NCI-H2107 treated with DMSO at 0.1 percent for 48 hours (cell line): ENCODE measurements around the gene FOXP2.
"Not testable (repeated sequence)": the region's sequence is repeated elsewhere in the genome, so short reads cannot be mapped to it uniquely, and the experiment has no call there.

ENCODE experiments used
- DNase-seq: peaks from one replicate; lab custom pipeline; 2025; ENCODE audit not compliant: unreplicated experiment; lab: John Stamatoyannopoulos, UW

FOXP2 gene

GRCh38 chr7:114575098-114575497 lies 160.5 kb downstream of the FOXP2 start:
- no peak for DNase-seq

DNA sequence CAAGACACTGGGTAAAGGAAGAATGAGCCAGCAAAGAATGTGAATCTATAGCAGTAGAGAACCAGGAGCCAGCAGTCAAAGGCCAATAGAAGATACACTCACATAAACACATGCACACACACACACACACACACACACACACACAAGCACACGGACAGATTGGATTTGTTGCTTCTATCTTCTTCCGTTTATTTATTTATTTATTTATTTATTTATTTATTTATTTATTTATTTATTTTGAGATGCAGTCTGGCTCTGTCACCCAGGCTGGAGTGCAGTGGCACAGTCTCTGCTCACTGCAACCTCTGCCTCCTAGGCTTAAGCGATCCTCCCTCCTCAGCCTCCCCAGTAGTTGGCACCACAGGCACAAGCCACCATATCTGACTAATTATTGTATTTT lies 166.3 kb downstream of the FOXP2 start:
- DNase-seq: not testable (repeated sequence)

GRCh38 chr7:114588506-114588905 lies 173.9 kb downstream of the FOXP2 start:
- DNase-seq: no peak

- no peak for DNase-seq
These were observed 174.8 kb downstream of the FOXP2 start for GRCh38 chr7:114589436-114589835.

DNA sequence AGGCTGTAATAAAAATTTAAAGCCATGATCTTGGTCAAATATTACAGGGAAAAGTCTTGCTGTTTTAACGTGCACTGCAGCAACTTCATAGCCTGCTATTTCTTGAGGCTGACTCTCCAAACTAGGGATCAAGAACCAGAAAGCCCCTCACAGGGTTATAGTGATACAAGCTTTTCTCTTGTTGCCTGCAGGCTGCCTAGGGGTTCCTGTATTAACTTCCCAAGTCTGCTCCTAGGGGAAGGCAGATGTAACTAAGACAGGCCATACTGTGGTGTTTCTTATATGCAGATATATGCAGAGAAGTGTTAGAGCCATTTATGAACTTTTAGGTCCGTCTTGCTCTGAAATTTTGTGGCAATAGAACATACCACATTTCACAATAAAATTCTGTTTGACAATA lies 175.7 kb downstream of the FOXP2 start:
- no peak for DNase-seq

- no peak for DNase-seq
These were observed 184.3 kb downstream of the FOXP2 start for GRCh38 chr7:114598946-114599345.

DNA sequence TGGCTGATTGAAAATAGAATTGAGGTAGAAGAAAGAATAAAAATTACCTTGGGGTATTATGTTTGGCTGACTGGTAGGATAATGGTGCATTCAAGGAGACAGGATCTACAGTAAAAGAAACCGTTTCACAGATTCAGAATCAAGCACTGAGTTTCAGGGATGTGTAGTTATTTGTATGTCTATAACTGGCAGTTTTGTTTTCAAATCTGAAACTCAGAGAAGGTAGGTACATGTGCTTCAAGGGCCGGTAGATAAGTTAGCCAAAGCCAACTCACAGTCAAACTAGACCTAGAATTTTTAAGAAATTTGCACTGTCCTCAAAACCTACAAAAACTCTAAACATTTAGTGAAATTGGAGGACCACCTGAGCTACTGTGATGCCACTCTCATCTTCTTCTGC lies 191.5 kb downstream of the FOXP2 start:
- DNase-seq: no peak

DNA sequence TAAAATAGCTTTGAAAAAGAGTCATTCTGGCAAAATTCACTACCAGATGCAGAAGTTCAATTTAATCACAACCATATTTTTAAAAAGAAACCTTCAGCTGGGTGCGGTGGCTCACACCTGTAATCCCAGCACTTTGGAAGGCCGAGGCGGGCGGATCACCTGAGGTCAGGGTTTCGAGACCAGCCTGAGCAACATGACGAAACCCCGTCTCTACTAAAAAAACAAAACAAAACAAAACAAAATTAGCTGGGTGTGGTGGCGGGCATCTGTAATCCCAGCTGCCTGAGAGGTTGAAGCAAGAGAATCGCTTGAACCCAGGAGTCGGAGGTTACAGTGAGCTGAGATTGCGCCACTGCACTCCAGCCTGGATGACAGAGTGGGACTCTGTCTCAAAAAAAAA lies 194.2 kb downstream of the FOXP2 start:
- not testable (repeated sequence) for DNase-seq

DNA sequence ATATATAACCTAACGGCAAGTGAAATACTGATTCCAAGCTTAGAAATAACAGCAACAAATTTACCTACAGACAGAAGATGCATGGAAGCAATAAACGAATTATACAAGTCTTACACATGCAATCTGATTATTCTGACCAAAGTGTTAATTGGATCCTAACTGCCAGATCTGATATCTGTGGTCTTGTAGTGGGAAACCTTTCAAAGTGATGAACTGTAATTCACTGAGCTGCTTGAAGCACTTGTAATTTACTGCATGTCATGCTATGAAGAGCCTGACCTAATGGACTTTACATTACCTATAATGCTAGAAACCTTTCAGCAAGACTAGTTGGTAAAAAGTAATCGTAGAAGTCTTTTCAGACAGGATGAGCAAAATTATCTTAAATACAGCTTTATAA lies 205.6 kb downstream of the FOXP2 start:
- DNase-seq: no peak

GRCh38 chr7:114622221-114622620 lies 207.6 kb downstream of the FOXP2 start:
- peak; percentile 33 for DNase-seq

DNA sequence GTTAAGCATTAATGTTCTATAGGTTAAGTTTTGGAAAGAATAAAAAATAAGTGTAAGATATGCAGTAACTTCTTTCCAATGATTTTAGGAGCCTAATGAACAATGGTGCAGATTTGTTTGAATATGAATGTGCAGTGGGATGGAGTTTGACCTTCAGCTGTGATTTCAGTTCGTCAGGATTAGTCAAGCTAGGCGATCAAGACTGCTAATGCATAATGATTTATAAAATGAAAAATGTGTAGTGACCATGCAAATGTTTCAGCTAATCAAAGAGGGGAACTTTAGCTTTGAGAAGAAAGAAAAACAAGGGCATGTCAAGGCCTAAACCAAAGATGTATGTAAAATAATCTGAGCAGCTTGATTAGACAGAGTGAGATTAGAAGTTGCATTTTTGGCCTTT lies 208.5 kb downstream of the FOXP2 start:
- no peak for DNase-seq

DNA sequence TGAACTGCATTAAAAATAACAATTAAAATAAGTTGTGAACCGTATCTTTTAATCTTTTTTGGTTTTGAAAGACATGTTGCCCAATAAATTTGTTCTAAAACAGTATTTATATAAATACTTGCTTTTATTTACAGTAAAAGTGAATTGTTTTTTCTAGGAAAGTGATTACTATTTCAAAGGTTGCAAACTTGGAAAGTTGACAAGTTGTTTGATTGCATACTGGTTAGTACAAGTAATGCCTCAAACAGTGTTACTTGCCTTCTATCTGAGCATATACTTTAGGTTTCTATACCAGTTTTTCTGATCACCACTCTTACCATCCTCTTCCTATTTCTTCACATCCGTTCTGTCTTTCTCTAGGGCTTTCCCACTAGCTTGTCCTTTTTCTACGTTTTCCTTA lies 212.6 kb downstream of the FOXP2 start:
- DNase-seq: no peak

DNA sequence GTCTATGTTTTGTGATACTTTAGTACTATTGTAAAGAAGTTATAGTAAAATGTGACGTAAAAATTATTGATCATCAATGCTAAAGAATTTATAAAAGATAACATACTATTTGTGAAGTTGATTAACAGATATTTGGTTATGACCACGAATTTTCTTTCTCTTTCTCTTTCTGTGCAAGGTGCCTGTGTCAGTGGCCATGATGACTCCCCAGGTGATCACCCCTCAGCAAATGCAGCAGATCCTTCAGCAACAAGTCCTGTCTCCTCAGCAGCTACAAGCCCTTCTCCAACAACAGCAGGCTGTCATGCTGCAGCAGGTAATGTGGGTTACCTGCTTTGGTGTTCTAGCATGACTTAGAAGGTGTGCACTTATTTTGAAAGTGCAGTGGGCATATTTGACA lies 213.7 kb downstream of the FOXP2 start:
- DNase-seq: no peak

DNA sequence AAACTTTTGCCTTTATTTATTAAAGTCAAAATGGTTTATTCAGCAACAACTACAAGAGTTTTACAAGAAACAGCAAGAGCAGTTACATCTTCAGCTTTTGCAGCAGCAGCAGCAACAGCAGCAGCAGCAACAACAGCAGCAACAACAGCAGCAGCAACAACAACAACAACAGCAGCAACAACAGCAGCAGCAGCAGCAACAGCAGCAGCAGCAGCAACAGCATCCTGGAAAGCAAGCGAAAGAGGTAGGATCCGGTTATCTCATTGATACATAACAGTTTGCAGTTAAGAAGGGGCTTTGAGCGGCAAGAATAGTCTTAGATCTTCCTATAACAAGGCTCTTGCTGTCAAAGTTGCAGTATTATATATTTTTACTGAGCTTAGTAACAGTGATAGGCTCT lies 215.1 kb downstream of the FOXP2 start:
- DNase-seq: no peak

DNA sequence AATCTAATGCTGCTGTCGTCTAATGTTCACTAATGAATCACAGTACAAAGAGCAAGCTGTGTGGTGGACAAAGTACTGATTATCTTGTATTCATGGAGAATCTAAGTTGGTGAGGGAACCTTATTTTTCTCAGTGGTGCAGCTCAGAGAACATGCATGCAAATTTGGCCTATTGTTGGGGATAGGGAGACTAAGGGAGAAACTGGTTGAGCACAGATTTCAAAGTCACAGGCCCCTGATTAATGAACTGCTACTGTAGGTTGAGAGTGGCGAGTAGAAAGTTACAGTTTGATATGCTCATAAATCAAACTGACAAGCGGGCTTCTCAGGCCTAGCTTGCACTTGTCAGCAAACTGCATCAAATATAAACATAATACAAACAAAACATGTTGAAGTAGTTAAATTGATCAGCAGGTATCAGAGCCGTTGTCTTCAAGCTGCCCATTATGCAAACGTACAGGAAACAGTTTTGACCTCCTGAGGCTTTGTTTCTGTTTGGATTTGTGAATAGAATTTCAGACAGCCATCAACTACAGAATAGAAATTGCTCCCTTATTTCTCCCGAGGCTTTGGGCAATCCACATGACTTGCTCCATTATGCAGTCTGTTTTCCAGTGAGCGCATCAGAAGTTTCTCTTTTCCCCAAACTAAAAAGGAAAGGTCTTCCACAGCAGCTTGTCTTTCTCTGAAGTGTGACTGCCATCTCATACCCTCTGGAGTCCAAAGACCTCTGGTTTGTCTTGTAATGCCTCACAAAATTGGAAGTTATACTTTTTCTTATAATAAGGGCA lies 215.8 kb downstream of the FOXP2 start:
- peak; percentile 50 for DNase-seq

DNA sequence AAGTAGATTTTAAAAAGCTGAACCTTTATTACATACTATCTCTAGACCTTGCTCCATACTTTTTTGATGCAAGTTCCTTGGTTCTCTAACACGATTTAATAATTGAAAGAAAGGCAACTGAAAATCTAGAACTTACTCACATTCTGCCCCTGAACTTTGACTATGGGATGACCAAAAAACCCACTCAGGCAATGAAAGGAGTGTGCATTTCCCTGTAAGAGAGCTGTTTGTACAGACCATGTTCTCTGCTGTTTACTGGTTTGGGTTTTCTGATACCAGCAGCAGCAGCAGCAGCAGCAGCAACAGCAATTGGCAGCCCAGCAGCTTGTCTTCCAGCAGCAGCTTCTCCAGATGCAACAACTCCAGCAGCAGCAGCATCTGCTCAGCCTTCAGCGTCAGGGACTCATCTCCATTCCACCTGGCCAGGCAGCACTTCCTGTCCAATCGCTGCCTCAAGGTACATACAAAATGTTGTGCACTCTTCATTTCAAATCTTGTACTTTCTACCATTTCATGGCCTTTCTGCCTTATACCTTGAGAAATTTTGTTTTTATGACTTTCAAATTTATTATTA lies 216.7 kb downstream of the FOXP2 start:
- no peak for DNase-seq

GRCh38 chr7:114639451-114639850 lies 224.8 kb downstream of the FOXP2 start:
- DNase-seq: no peak

DNA sequence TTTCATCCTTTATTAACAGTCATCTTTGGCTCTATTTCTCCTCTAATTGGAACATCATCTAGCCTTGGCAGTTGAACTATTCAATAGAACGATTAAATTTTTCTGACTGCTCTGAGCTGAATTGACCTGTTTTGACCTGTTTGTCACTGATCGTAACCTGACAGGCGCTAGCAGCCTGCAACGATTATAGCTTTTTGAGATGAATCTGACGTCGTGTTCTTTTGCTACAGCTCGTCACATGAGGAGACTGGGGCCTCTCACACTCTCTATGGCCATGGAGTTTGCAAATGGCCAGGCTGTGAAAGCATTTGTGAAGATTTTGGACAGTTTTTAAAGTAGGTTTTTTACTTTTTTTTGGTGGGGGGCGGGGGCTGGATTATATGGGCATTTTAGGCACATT lies 229.8 kb downstream of the FOXP2 start:
- no peak for DNase-seq

GRCh38 chr7:114645451-114645850 lies 230.8 kb downstream of the FOXP2 start:
- no peak for DNase-seq

DNA sequence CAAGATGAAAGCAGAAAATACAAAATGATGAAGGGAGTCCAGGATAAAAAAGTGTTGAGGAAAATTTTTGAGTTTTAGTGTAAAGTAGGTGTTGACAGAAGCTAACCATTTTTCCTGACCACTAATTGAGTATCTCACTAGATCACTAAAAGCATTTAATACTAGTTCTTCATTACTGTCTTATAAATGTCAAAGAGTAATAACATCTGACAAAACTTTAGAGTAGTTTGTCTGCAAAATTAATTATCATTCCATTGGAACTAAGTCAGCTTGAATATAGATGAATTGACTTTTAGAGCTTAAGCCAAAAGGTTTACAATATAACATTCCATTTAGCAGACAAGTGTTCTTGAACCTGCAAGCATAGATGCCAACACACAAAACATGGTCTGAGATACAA lies 232.9 kb downstream of the FOXP2 start:
- DNase-seq: no peak

GRCh38 chr7:114648117-114648516 lies 233.5 kb downstream of the FOXP2 start:
- DNase-seq: no peak

GRCh38 chr7:114648680-114649079 lies 234.1 kb downstream of the FOXP2 start:
- DNase-seq: no peak

GRCh38 chr7:114649689-114650088 lies 235.1 kb downstream of the FOXP2 start:
- no peak for DNase-seq
